Measurements from ENCODE around the gene SIGLEC15.
"Not testable (repeated sequence)": the region's sequence is repeated elsewhere in the genome, so short reads cannot be mapped to it uniquely, and the experiment has no call there.

Gene SIGLEC15, protein sequence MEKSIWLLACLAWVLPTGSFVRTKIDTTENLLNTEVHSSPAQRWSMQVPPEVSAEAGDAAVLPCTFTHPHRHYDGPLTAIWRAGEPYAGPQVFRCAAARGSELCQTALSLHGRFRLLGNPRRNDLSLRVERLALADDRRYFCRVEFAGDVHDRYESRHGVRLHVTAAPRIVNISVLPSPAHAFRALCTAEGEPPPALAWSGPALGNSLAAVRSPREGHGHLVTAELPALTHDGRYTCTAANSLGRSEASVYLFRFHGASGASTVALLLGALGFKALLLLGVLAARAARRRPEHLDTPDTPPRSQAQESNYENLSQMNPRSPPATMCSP

GRCh38 chr18:45825258-45826044 lies at the start of gene SIGLEC15:
Gene SIGLEC15, plus strand, starts transcription at chr18:45825675. Its CDS starts 54 bp downstream, at chr18:45825729.
- no peak for DNase-seq

DNA sequence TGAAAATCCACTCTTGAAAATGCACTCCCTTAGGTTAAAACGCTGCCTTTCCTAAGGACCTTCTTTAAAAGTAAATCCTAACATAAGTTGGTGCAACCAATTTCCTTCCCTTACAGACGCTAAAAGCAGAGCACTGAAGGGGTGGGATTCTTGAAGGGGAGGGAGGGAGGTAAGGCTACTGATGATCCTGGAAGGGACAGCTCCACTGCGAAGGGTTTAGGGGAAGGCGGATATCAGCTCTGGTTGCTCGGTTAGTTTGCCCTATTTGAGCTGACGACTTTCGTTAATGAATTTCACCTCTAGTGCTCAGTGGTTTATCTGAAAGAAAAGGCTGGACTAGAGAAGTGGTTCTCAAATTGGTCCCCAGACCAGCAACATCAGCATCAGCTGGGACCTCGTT lies 49.7 kb upstream of the SIGLEC15 start:
- DNase-seq, result no peak

DNA sequence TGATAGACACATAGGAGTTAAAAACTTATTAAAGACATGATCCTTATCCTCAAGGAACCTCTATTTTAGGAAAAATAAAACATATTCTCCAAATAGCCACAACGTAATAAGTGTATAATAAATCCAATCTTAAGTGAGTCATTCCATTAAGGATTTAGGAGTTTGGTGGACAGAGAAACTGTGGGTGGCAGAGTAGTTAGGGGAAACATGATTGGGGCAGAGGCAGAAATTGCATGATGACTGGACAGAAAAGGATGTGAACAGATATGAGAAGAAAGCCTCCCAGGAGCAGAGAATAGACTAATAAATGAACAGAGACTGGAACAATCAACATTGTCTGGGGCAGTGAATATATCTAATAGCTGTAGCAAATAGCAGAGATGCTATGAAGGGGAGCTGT lies 48.1 kb upstream of the SIGLEC15 start:
- no peak for DNase-seq

GRCh38 chr18:45780568-45780967 lies 44.9 kb upstream of the SIGLEC15 start:
- no peak for DNase-seq

GRCh38 chr18:45782662-45783061 lies 42.8 kb upstream of the SIGLEC15 start:
- no peak for DNase-seq

- DNase-seq, result no peak
Measured at GRCh38 chr18:45783097-45784075, 42.1 kb upstream of the SIGLEC15 start.

GRCh38 chr18:45785134-45785533 lies 40.3 kb upstream of the SIGLEC15 start:
- DNase-seq, result no peak

GRCh38 chr18:45786941-45787340 lies 38.5 kb upstream of the SIGLEC15 start:
- DNase-seq, result no peak

DNA sequence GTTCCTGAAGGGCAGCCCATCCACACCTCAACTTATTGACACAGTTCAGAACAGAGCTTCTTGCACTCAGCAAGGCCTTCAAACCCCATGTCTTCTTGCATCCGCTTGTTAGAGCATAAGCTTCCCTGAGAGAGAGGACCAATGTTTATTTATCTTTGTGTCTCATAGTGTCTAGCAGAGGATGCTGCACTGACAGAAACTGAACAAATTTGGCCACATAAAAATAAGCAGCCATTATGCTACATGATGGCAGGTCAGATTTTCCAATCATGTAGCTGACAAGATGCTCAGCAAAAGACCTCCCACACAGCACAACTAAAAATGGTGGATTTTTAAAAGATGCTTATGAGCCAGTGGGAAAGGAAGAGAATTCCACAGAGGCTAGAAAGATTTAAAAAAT lies 38.1 kb upstream of the SIGLEC15 start:
- DNase-seq, result no peak

DNA sequence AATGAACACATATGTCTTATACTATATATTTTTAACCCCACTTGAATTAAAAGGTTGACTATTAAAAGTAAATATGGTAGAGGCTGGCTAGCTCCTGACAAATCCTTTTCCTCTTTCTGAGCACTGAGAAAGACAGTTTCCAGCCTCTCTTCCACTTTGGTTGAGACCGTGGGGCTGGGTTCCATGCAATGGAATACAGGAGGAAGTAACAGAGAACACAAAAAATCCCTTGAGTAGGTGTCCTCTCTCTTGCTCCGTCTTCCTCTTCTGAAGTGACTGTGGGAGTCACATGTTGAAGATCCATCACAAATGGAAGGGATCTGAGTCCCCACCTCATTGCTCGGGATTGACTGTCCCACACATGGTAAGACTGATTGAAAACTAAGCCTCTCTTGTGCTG lies 36.6 kb upstream of the SIGLEC15 start:
- DNase-seq, result no peak

DNA sequence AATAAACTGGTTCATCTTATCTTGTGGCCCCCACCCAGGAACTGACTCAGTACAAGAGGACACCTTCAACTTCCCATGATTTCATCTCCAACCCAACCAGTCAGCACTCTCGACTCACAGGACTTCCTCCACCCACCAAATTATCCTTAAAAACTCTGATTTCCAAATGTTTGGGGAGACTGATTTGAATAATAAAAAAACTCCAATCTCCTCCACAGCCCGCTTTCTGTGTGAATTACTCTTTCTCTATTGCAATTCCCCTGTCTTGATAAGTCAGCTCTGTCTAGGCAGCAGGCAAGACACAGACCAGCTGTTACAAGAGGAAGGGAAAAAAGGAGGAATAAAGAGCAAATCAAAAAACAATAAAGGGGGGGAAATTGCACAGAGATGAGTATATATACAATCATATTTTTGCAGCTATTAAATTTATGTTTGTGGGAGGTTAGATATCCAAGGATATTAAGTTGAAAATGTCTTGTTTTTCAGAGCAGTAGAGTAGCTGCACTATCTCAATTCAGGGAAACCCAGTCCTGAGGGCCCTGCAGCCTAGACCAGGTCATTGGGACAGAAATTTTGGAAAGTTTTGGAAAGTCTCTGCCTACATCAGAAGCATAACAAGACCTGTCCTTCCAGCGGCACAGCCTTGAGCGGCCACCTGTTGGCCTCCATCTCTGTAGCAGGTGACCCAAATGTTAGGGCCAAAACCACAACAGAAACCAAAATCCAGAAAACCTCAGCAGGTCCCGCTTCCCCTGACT lies 32.8 kb upstream of the SIGLEC15 start:
- DNase-seq, result no peak

- DNase-seq, result no peak
Measured at GRCh38 chr18:45793264-45793965, 32.1 kb upstream of the SIGLEC15 start.

GRCh38 chr18:45801416-45802004 lies 24.0 kb upstream of the SIGLEC15 start:
- DNase-seq, result no peak

GRCh38 chr18:45802814-45803492 lies 22.5 kb upstream of the SIGLEC15 start:
- DNase-seq, result no peak

GRCh38 chr18:45805551-45805950 lies 19.9 kb upstream of the SIGLEC15 start:
- no peak for DNase-seq

DNA sequence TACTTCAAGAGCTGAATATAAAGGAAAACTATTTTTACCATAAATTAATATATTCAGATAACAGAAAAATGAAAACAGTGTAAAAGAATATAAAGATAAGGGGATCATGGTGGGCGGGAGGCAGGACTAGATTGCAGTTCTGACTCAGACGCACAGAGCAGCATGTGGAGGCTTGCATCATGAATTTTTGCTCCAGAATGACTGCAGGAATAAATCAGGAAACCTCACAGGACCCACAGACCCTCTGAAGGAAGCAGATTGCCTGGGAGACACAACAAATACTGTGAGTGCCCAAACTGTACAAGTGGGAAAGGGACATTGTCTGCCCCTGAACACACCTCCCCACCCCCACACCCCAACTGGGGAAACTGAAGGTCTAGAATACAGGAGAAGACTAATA lies 19.2 kb upstream of the SIGLEC15 start:
- DNase-seq, result no peak

GRCh38 chr18:45807144-45807543 lies 18.3 kb upstream of the SIGLEC15 start:
- DNase-seq, result peak in 1 of 2 donors; percentile 13

- not testable (repeated sequence) for DNase-seq
Measured at GRCh38 chr18:45814733-45815132, 10.7 kb upstream of the SIGLEC15 start.

GRCh38 chr18:45817543-45817942 lies 7.9 kb upstream of the SIGLEC15 start:
- no peak for DNase-seq

DNA sequence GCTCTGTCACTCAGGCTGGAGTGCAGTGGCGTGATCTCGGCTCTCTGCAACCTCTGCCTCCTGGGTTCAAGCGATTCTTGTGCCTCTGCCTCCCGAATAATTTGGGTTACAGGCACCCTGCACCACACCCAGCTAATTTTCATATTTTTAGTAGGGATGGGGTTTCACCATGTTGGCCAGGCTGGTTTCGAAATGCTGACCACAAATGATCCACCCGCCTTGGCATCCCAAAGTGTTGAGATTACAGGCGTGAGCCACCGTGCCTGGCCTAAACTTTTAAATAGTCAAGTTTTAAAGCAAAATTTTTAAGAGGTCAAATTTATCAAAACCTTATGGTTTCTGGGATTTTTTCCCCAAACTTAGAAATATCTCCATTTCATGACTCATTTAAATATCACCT lies 6.7 kb upstream of the SIGLEC15 start:
- not testable (repeated sequence) for DNase-seq

Data from stimulated activated CD4-positive, alpha-beta T cell treated with anti-CD3 and anti-CD28 coated beads, Interleukin-2, amount 100 ng/mL, for 48 hours (primary cell).